Upper lobe of left lung (tissue), 4 donors: Measurements from ENCODE around the gene DMD.

Source experiments
- POLR2A ChIP-seq, 4 donors: fragments of 450-650 bp; IDR thresholded peaks; one replicate each; pipeline ENCODE4 v1.5.1; 2016 to 2017; ENCODE audit warnings: antibody characterized with exemption in 4 of 4, mild to moderate bottlenecking in 2 of 4
- POLR2AphosphoS5 ChIP-seq, 2 donors: sonication (generic); formaldehyde crosslinking; IDR thresholded peaks; one replicate each; pipeline ENCODE4 v1.5.1; 2017; ENCODE audit warnings: antibody characterized with exemption in 2 of 2

- TF ChIP-seq POLR2AphosphoS5 (IDR thresholded peaks at IDR 0.05) (no peak), POLR2A (IDR thresholded peaks at IDR 0.05) (no peak)
These were observed 1728.0 kb downstream of the DMD start for GRCh38 chrX:31483336-31483735.
